ENCODE measurements around the gene CUBN.

The CUBN gene

GRCh38 chr10:16943295-16944285 is 186.0 kb downstream of the CUBN start:
- DNase-seq, result no peak

GRCh38 chr10:16942381-16943078 is 187.1 kb downstream of the CUBN start:
- no peak for DNase-seq

- DNase-seq, result no peak
Measured at GRCh38 chr10:16941870-16942269, 187.7 kb downstream of the CUBN start.

- DNase-seq, result no peak
Measured at GRCh38 chr10:16941067-16941466, 188.5 kb downstream of the CUBN start.

- DNase-seq, result no peak
Measured at GRCh38 chr10:16938952-16939351, 190.7 kb downstream of the CUBN start.

GRCh38 chr10:16934461-16934860 is 195.2 kb downstream of the CUBN start:
- DNase-seq, result no peak

GRCh38 chr10:16933783-16934182 is 195.8 kb downstream of the CUBN start:
- DNase-seq, result peak; percentile 51

- no peak for DNase-seq
Measured at GRCh38 chr10:16931930-16932329, 197.7 kb downstream of the CUBN start.

GRCh38 chr10:16930540-16930939 is 199.1 kb downstream of the CUBN start:
- DNase-seq, result no peak

- DNase-seq, result no peak
Measured at GRCh38 chr10:16929069-16929468, 200.5 kb downstream of the CUBN start.

- no peak for DNase-seq
Measured at GRCh38 chr10:16927546-16927945, 202.1 kb downstream of the CUBN start.

GRCh38 chr10:16923726-16924125 is 205.9 kb downstream of the CUBN start:
- no peak for DNase-seq

- no peak for DNase-seq
Measured at GRCh38 chr10:16923309-16923708, 206.3 kb downstream of the CUBN start.

GRCh38 chr10:16919121-16919982 is 210.3 kb downstream of the CUBN start:
- DNase-seq, result no peak

- DNase-seq, result no peak
Measured at GRCh38 chr10:16916496-16916895, 213.1 kb downstream of the CUBN start.

- DNase-seq, result no peak
Measured at GRCh38 chr10:16915300-16915699, 214.3 kb downstream of the CUBN start.

GRCh38 chr10:16913266-16913665 is 216.3 kb downstream of the CUBN start:
- no peak for DNase-seq

- no peak for DNase-seq
Measured at GRCh38 chr10:16910793-16911164, 218.8 kb downstream of the CUBN start.

- no peak for DNase-seq
Measured at GRCh38 chr10:16909961-16910792, 219.4 kb downstream of the CUBN start.

GRCh38 chr10:16909271-16909767 is 220.3 kb downstream of the CUBN start:
- no peak for DNase-seq

- no peak for DNase-seq
Measured at GRCh38 chr10:16907687-16908086, 221.9 kb downstream of the CUBN start.

- DNase-seq, result peak; percentile 43
Measured at GRCh38 chr10:16905320-16905719, 224.3 kb downstream of the CUBN start.
